HepG2 (cell line): Measurements from ENCODE around the gene NR1H3. TPM values are rescaled to one million over a fixed set of nuclear protein-coding genes. Genes with fewer than 3 reads are reported as not detected.

ENCODE experiments used
- ARID2 ChIP-seq: sonication (generic); formaldehyde crosslinking; IDR thresholded peaks from 2 replicates; pipeline ENCODE4 v1.8.1; 2022; ENCODE audit warnings: mild to moderate bottlenecking, missing genetic modification reagents, borderline replicate concordance
- CEBPB ChIP-seq: IDR thresholded peaks from 2 replicates; pipeline ENCODE4 v1.6.1; 2011; ENCODE audit warnings: low read depth, low read length, improper control_type of control experiment, borderline replicate concordance
- EP300 ChIP-seq, 3 experiments: sonication (generic) in 1 of 3; formaldehyde crosslinking in 1 of 3; IDR thresholded peaks; 2 replicates each; pipeline versions ENCODE4 v1.5.1 to v1.6.1; 2011 to 2020; ENCODE audit warnings: low read depth in 2 of 3, low read length in 2 of 3, borderline replicate concordance in 1 of 3, improper control_type of control experiment in 1 of 3, mild to moderate bottlenecking in 1 of 3, missing genetic modification reagents in 1 of 3, moderate library complexity in 1 of 3
- GATAD2A ChIP-seq: IDR thresholded peaks from 2 replicates; pipeline ENCODE4 v1.6.1; 2016
- KLF15 ChIP-seq: sonication (generic); formaldehyde crosslinking; IDR thresholded peaks from 2 replicates; pipeline ENCODE4 v1.8.1; 2023; ENCODE audit warnings: borderline replicate concordance, mild to moderate bottlenecking, inconsistent platforms, missing genetic modification reagents, mixed read lengths
- MEIS1 ChIP-seq: sonication (generic); formaldehyde crosslinking; IDR thresholded peaks from 2 replicates; pipeline ENCODE4 v1.9.0; 2021; ENCODE audit warnings: mild to moderate bottlenecking, missing genetic modification reagents, moderate library complexity, borderline replicate concordance
- SMYD3 ChIP-seq: sonication (generic); formaldehyde crosslinking; IDR thresholded peaks from 2 replicates; pipeline ENCODE4 v1.8.1; 2023; ENCODE audit warnings: mild to moderate bottlenecking, missing genetic modification reagents
- ZNF747 ChIP-seq: sonication (generic); formaldehyde crosslinking; IDR thresholded peaks from 2 replicates; pipeline ENCODE4 v1.8.1; 2023; ENCODE audit warnings: missing genetic modification reagents, mild to moderate bottlenecking, borderline replicate concordance
- polyA plus RNA-seq, 8 experiments: library from polyadenylated mRNA; depleted of rRNA in 3 of 8; stranded (reverse) in 7 of 8; unstranded in 1 of 8; fragments of >200 nt; fragmentation: Illumina TruSeq in 4 of 8; extraction: Trizol in 4 of 8; gene quantifications; 2 replicates each; pipeline versions ENCODE4 v1.2.1 to v1.2.3, GENCODE V29; 2011 to 2016; ENCODE audit warnings: low read depth in 4 of 8, missing spikeins in 1 of 8, mixed read lengths in 1 of 8; ENCODE audit not compliant: insufficient read depth in 1 of 8
- total RNA-seq, 5 experiments: library from RNA; depleted of rRNA; stranded (reverse); fragments of >200 nt; fragmentation: Illumina TruSeq; extraction: Trizol; gene quantifications; 2 replicates each; pipeline ENCODE4 v1.2.3, GENCODE V29; 2016; ENCODE audit warnings: low read depth in 1 of 5
- TF ChIP-seq, protein P1 (sequence below): sonication (generic); formaldehyde crosslinking; IDR thresholded peaks from 2 replicates; pipeline ENCODE4 v1.4.0; 2020; ENCODE audit warnings: missing genetic modification reagents, borderline replicate concordance
- TF ChIP-seq, protein P2 (sequence below): sonication (generic); formaldehyde crosslinking; IDR thresholded peaks from 2 replicates; pipeline ENCODE4 v1.4.0; 2020; ENCODE audit warnings: missing genetic modification reagents, borderline replicate concordance
- TF ChIP-seq, protein P3 (sequence below): IDR thresholded peaks from 2 replicates; pipeline ENCODE4 v1.6.1; 2012; ENCODE audit warnings: inconsistent platforms
- TF ChIP-seq, protein P4 (sequence below): IDR thresholded peaks from 2 replicates; pipeline ENCODE4 v1.4.0; 2020; ENCODE audit warnings: mild to moderate bottlenecking, missing genetic modification reagents
- TF ChIP-seq, protein P5 (sequence below): sonication (generic); formaldehyde crosslinking; conservative IDR thresholded peaks from 2 replicates; pipeline ENCODE4 v1.8.0; 2022; ENCODE audit warnings: mild to moderate bottlenecking, moderate library complexity, missing genetic modification reagents

The NR1H3 gene
- total and polyA plus RNA-seq, 2 of the 13 experiments (the other 11 are each of a cell fraction or from before 2014, with no cell fraction given) = 41.8 to 102 TPM

DNA sequence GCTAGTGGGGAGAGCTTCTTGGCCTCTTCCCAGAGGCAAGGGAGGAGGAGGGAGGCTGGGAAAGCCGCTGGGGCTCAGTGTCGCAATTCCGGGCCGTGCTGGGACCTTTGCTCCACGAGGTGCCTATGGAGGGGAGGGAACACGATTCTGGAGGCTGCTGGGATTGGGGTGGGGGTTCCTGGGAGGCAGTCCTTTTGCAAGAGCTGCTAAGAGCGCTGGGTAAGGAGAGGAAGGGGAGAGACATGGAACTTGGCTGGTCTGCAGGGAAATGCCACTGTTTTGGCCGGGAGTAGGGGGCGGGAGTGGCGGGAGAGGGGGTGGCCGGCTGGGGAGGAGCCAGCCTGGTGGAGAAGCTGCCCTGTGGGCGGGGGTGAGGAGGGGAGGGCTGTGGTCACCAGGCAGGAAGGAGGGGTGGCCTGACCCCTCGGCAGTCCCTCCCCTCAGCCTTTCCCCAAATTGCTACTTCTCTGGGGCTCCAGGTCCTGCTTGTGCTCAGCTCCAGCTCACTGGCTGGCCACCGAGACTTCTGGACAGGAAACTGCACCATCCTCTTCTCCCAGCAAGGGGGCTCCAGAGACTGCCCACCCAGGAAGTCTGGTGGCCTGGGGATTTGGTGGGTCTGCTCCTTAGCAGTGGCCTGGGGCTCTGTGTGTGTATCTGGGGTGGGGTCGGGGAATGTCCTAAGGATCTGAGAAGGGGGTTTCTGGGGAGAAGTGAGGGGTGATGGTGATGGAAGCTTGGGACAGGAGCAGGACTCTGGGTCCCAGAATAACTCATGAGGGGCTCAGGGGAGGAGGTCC is at the start of gene NR1H3 (continued):
- TF ChIP-seq, protein P1, sequence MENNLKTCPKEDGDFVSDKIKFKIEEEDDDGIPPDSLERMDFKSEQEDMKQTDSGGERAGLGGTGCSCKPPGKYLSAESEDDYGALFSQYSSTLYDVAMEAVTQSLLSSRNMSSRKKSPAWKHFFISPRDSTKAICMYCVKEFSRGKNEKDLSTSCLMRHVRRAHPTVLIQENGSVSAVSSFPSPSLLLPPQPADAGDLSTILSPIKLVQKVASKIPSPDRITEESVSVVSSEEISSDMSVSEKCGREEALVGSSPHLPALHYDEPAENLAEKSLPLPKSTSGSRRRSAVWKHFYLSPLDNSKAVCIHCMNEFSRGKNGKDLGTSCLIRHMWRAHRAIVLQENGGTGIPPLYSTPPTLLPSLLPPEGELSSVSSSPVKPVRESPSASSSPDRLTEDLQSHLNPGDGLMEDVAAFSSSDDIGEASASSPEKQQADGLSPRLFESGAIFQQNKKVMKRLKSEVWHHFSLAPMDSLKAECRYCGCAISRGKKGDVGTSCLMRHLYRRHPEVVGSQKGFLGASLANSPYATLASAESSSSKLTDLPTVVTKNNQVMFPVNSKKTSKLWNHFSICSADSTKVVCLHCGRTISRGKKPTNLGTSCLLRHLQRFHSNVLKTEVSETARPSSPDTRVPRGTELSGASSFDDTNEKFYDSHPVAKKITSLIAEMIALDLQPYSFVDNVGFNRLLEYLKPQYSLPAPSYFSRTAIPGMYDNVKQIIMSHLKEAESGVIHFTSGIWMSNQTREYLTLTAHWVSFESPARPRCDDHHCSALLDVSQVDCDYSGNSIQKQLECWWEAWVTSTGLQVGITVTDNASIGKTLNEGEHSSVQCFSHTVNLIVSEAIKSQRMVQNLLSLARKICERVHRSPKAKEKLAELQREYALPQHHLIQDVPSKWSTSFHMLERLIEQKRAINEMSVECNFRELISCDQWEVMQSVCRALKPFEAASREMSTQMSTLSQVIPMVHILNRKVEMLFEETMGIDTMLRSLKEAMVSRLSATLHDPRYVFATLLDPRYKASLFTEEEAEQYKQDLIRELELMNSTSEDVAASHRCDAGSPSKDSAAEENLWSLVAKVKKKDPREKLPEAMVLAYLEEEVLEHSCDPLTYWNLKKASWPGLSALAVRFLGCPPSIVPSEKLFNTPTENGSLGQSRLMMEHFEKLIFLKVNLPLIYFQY (CRISPR knock-in tag) = peak; percentile 63; the same call in 1 of the 2 replicates
- TF ChIP-seq ARID2 (0 out of 2 replicates have a peak, but pooled peaks have one; percentile 32), SMYD3 (CRISPR knock-in tag) (no peak), MEIS1 (CRISPR knock-in tag) (no peak), CEBPB (peak; percentile 95), EP300 (IDR thresholded peaks at IDR 0.05; ENCODE audit: low read depth in 2 of 2, low read length in 2 of 2) (peak in 1 of 2 experiments; percentile 61; a peak in 1 of 4 replicates), EP300 (CRISPR knock-in tag; IDR thresholded peaks at IDR 0.05; ENCODE audit: borderline replicate concordance) (no peak), GATAD2A (CRISPR knock-in tag) (peak; percentile 55; the same call in 1 of the 2 replicates), ZNF747 (CRISPR knock-in tag) (no peak), KLF15 (no peak)
- TF ChIP-seq, protein P2, sequence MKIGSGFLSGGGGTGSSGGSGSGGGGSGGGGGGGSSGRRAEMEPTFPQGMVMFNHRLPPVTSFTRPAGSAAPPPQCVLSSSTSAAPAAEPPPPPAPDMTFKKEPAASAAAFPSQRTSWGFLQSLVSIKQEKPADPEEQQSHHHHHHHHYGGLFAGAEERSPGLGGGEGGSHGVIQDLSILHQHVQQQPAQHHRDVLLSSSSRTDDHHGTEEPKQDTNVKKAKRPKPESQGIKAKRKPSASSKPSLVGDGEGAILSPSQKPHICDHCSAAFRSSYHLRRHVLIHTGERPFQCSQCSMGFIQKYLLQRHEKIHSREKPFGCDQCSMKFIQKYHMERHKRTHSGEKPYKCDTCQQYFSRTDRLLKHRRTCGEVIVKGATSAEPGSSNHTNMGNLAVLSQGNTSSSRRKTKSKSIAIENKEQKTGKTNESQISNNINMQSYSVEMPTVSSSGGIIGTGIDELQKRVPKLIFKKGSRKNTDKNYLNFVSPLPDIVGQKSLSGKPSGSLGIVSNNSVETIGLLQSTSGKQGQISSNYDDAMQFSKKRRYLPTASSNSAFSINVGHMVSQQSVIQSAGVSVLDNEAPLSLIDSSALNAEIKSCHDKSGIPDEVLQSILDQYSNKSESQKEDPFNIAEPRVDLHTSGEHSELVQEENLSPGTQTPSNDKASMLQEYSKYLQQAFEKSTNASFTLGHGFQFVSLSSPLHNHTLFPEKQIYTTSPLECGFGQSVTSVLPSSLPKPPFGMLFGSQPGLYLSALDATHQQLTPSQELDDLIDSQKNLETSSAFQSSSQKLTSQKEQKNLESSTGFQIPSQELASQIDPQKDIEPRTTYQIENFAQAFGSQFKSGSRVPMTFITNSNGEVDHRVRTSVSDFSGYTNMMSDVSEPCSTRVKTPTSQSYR (CRISPR knock-in tag) = peak; percentile 62; the same call in 1 of the 2 replicates
- TF ChIP-seq, protein P3, sequence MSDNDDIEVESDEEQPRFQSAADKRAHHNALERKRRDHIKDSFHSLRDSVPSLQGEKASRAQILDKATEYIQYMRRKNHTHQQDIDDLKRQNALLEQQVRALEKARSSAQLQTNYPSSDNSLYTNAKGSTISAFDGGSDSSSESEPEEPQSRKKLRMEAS = peak; percentile 85
- TF ChIP-seq, protein P4, sequence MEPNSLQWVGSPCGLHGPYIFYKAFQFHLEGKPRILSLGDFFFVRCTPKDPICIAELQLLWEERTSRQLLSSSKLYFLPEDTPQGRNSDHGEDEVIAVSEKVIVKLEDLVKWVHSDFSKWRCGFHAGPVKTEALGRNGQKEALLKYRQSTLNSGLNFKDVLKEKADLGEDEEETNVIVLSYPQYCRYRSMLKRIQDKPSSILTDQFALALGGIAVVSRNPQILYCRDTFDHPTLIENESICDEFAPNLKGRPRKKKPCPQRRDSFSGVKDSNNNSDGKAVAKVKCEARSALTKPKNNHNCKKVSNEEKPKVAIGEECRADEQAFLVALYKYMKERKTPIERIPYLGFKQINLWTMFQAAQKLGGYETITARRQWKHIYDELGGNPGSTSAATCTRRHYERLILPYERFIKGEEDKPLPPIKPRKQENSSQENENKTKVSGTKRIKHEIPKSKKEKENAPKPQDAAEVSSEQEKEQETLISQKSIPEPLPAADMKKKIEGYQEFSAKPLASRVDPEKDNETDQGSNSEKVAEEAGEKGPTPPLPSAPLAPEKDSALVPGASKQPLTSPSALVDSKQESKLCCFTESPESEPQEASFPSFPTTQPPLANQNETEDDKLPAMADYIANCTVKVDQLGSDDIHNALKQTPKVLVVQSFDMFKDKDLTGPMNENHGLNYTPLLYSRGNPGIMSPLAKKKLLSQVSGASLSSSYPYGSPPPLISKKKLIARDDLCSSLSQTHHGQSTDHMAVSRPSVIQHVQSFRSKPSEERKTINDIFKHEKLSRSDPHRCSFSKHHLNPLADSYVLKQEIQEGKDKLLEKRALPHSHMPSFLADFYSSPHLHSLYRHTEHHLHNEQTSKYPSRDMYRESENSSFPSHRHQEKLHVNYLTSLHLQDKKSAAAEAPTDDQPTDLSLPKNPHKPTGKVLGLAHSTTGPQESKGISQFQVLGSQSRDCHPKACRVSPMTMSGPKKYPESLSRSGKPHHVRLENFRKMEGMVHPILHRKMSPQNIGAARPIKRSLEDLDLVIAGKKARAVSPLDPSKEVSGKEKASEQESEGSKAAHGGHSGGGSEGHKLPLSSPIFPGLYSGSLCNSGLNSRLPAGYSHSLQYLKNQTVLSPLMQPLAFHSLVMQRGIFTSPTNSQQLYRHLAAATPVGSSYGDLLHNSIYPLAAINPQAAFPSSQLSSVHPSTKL (CRISPR knock-in tag) = peak; percentile 66
- TF ChIP-seq, protein P5, sequence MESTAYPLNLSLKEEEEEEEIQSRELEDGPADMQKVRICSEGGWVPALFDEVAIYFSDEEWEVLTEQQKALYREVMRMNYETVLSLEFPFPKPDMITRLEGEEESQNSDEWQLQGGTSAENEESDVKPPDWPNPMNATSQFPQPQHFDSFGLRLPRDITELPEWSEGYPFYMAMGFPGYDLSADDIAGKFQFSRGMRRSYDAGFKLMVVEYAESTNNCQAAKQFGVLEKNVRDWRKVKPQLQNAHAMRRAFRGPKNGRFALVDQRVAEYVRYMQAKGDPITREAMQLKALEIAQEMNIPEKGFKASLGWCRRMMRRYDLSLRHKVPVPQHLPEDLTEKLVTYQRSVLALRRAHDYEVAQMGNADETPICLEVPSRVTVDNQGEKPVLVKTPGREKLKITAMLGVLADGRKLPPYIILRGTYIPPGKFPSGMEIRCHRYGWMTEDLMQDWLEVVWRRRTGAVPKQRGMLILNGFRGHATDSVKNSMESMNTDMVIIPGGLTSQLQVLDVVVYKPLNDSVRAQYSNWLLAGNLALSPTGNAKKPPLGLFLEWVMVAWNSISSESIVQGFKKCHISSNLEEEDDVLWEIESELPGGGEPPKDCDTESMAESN = peak; percentile 85; the same call in 1 of the 2 replicates
